C4-2B (cell line): ENCODE data around the gene TRAF2.

Experiments
- H3K27ac ChIP-seq: fragments of 450-650 bp; 2 replicates; pipeline ENCODE4 v1.5.1; 2017
- ZFX ChIP-seq: fragments of 450-650 bp; IDR thresholded peaks from 2 replicates; pipeline ENCODE4 v1.6.1; 2017
- TF ChIP-seq, protein P1 (sequence below): fragments of 450-650 bp; conservative IDR thresholded peaks from 2 replicates; pipeline ENCODE4 v1.5.1; 2017; ENCODE audit warnings: mild to moderate bottlenecking

The TRAF2 gene

DNA sequence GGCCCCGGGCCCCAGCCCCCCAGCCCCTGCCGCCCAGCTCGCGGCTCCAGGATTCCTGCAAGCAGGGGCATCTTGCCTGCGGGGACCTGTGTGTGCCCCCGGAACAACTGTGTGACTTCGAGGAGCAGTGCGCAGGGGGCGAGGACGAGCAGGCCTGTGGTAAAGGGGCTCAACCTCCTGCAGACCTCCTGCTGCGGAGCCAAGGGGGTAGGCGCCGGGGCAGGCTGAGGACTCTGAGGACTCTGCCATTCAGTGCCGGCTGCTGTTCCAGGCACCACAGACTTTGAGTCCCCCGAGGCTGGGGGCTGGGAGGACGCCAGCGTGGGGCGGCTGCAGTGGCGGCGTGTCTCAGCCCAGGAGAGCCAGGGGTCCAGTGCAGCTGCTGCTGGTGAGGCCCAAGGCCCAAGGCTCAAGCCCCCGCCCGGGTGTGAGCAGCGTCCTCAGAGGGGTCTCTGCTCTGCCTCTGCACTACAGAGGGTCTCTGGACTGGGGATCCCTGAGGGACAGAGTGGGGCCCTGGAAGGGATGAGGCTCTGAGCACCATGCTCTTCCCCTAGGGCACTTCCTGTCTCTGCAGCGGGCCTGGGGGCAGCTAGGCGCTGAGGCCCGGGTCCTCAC, 30.7 kb upstream of the TRAF2 start:
- TF ChIP-seq, protein P1, sequence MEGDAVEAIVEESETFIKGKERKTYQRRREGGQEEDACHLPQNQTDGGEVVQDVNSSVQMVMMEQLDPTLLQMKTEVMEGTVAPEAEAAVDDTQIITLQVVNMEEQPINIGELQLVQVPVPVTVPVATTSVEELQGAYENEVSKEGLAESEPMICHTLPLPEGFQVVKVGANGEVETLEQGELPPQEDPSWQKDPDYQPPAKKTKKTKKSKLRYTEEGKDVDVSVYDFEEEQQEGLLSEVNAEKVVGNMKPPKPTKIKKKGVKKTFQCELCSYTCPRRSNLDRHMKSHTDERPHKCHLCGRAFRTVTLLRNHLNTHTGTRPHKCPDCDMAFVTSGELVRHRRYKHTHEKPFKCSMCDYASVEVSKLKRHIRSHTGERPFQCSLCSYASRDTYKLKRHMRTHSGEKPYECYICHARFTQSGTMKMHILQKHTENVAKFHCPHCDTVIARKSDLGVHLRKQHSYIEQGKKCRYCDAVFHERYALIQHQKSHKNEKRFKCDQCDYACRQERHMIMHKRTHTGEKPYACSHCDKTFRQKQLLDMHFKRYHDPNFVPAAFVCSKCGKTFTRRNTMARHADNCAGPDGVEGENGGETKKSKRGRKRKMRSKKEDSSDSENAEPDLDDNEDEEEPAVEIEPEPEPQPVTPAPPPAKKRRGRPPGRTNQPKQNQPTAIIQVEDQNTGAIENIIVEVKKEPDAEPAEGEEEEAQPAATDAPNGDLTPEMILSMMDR, result no peak
- no peak for TF ChIP-seq ZFX
- H3K27ac ChIP-seq, result no peak overlapping the region

DNA sequence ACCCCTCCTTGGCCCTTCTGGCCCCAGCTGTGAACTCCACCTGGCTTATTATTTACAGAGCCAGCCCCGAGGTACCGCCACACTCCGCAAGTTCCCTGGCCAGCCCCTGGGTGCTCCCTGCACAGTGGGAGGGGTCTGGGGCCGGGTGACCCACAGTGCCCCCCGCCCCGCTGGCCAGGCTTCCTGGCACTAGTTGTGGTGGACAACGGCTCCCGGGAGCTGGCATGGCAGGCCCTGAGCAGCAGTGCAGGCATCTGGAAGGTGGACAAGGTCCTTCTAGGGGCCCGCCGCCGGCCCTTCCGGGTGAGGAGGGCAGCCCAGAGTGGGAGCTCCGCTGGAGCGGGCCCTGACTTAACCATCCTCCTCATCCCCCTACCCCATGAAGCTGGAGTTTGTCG, 30.2 kb upstream of the TRAF2 start:
- no peak overlapping the region for H3K27ac ChIP-seq
- TF ChIP-seq ZFX, result no peak
- TF ChIP-seq, protein P1, result no peak

DNA sequence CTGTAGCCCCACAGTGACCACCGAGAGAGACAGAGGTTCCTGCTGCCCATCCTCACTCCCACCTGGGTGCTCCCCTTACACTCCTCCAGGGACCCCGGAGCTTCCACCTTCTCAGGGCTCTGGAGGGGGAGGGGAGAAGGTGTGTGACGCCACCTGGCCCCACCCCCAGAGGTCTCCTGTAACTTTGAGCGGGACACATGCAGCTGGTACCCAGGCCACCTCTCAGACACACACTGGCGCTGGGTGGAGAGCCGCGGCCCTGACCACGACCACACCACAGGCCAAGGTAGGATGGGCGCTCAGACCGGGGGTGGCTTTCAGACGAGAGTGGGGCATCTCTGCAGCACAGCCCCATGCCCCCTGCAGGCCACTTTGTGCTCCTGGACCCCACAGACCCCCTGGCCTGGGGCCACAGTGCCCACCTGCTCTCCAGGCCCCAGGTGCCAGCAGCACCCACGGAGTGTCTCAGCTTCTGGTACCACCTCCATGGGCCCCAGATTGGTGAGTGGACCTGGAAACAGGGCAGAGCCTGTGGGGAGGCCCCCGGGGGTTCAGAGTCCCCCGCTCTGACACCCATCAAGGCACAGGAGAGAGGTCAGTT, 29.7 kb upstream of the TRAF2 start:
- TF ChIP-seq, protein P1, result no peak
- no peak for TF ChIP-seq ZFX
- no peak overlapping the region for H3K27ac ChIP-seq

DNA sequence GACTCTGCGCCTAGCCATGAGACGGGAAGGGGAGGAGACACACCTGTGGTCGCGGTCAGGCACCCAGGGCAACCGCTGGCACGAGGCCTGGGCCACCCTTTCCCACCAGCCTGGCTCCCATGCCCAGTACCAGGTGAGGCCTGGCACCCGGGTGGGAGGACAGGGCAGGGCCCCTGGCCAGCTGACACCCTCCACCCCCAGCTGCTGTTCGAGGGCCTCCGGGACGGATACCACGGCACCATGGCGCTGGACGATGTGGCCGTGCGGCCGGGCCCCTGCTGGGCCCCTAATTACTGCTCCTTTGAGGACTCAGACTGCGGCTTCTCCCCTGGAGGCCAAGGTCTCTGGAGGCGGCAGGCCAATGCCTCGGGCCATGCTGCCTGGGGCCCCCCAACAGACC, 29.1 kb upstream of the TRAF2 start:
- no peak for TF ChIP-seq ZFX
- TF ChIP-seq, protein P1, result no peak
- H3K27ac ChIP-seq, result peak overlapping the region; percentile 89; the same call in 1 of the 2 replicates

DNA sequence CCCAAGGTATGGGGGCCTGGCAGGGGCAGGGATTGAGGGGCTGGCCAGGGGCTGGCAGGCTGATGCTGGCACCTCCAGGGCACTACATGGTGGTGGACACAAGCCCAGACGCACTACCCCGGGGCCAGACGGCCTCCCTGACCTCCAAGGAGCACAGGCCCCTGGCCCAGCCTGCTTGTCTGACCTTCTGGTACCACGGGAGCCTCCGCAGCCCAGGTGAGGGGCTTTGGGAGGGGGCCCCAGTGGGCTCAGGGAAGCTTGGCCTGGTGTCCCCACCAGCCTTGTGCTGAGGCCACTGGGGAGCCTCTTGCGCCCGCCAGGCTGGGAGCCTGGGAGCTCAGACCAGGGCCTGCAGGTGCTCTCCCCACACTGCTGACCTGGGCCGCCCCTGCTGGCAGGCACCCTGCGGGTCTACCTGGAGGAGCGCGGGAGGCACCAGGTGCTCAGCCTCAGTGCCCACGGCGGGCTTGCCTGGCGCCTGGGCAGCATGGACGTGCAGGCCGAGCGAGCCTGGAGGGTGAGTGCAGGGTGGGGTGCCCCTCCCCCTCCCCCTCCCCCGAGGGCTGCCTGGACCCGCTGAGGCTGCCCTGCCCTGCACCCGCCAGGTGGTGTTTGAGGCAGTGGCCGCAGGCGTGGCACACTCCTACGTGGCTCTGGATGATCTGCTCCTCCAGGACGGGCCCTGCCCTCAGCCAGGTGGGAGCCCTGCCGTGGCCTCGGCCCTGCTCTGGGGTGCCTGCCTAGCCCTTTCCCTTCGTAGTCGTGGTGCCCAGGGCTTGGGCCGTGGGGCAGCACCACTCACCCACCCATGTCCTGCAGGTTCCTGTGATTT, 28.5 kb upstream of the TRAF2 start:
- no peak for TF ChIP-seq ZFX
- TF ChIP-seq, protein P1, result no peak
- H3K27ac ChIP-seq, result peak overlapping the region; percentile 89

DNA sequence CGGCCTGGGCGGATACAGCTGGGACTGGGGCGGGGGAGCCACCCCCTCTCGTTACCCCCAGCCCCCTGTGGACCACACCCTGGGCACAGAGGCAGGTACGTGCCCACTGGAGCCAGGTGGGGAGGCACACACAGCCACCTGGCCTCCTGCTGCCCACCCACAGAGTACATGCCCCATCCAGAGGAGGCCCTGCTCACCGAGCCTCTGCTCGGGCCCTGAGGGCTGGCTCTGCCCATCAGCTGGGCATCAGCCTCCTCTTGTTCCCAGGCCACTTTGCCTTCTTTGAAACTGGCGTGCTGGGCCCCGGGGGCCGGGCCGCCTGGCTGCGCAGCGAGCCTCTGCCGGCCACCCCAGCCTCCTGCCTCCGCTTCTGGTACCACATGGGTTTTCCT, 27.9 kb upstream of the TRAF2 start:
- TF ChIP-seq, protein P1, result no peak
- TF ChIP-seq ZFX, result no peak

More for the DNA sequence above, 27.9 kb upstream of the TRAF2 start:
- H3K27ac ChIP-seq, result peak overlapping the region; percentile 89
